Choroid plexus epithelial cell (primary cell): ENCODE results near the gene CCL14.
"Not testable (repeated sequence)": the region's sequence is repeated elsewhere in the genome, so short reads cannot be mapped to it uniquely, and the experiment has no call there.

Source experiments
- DNase-seq: peaks from one replicate; pipeline ENCODE4 v3.0.0-alpha.2; 2010; ENCODE audit warnings: low read depth
- H3K4me3 ChIP-seq: 2 replicates; pipeline ENCODE4 v1.5.1; 2011; ENCODE audit warnings: low read depth, mild to moderate bottlenecking, control low read depth, low read length, moderate library complexity
- TF ChIP-seq, protein P1 (sequence below): conservative IDR thresholded peaks from 2 replicates; pipeline ENCODE4 v1.5.1; 2011; ENCODE audit warnings: low read depth, mild to moderate bottlenecking, control low read depth, inconsistent platforms, low read length, moderate library complexity

CCL14 gene

DNA sequence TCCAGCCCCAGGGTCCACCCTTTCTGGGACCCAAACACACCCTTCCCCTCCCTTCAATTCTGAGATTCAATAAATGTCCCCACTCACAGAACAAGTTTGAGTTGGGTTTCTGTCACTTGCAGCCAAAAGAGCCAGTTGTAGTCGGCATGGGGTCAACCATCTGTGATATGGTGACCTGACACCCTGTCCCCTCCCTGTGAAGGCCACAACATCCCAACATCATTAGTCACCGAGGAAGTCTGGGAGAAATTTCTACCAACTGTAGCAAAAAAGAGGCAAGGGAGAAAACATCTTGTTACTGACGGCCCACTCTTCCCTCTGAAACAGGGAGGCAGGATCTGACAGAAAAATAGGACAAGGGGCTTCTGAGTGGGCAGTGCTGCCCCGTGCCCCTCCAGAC is 42.4 kb downstream of the CCL14 start:
- H3K4me3 ChIP-seq: no peak overlapping the region
- no peak for DNase-seq
- TF ChIP-seq, protein P1, sequence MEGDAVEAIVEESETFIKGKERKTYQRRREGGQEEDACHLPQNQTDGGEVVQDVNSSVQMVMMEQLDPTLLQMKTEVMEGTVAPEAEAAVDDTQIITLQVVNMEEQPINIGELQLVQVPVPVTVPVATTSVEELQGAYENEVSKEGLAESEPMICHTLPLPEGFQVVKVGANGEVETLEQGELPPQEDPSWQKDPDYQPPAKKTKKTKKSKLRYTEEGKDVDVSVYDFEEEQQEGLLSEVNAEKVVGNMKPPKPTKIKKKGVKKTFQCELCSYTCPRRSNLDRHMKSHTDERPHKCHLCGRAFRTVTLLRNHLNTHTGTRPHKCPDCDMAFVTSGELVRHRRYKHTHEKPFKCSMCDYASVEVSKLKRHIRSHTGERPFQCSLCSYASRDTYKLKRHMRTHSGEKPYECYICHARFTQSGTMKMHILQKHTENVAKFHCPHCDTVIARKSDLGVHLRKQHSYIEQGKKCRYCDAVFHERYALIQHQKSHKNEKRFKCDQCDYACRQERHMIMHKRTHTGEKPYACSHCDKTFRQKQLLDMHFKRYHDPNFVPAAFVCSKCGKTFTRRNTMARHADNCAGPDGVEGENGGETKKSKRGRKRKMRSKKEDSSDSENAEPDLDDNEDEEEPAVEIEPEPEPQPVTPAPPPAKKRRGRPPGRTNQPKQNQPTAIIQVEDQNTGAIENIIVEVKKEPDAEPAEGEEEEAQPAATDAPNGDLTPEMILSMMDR: no peak

DNA sequence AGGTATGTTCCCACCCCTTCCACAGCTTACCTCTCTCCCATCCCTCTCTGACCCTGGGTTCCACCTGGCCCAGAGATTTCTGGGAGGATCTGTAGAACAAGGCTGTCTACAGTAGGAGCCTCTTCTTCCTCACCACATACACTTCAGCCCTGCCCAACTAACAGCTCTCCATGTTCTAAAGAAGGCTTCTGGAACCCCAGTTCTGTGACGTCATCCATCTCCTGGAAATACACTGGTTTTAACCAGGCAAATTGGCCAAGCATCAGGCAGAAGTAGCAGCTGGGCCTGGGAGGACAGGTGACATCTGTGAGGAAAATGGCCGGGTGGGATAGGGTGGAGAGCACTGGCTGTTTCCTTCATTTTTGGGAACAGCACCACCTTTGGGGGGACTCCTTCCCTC is 43.0 kb downstream of the CCL14 start, which contains the start of gene LYZL6:
TSS of gene LYZL6 (minus strand) at position 177 of the 400 bp plus-strand sequence. CDS start 4,357 bp downstream, outside the sequence.
- TF ChIP-seq, protein P1: no peak
- DNase-seq: no peak
- H3K4me3 ChIP-seq: no peak within 1 kb of the TSS

DNA sequence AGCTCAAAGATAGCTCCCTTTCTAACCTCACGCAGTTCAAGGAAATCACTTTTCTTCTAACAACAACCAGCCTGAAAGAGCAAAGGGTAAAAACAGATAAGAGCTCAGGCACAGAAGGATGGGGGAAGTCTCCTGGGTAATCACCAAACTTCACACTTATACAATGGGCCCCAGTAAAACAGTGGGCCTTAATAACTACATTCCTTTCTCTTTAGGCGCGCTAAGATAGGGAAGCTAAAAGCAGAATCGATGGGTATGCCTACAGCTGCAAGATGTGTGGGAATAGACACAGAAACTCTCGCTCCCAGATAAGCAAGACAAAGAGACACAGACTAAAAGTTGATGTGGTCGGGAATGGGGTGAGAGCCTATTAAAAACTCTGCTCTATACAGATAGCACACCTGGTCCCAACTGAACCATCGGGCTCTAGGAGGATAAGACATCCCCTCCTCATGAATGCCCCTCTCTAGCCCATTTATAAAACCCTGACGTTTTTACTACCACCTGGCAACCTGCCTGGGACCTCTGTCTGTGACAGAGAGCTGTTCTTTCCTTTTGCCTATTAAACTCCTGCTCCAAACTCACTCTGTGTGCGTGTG is 43.8 kb downstream of the CCL14 start:
- TF ChIP-seq, protein P1: no peak
- DNase-seq: no peak
- H3K4me3 ChIP-seq: no peak overlapping the region

DNA sequence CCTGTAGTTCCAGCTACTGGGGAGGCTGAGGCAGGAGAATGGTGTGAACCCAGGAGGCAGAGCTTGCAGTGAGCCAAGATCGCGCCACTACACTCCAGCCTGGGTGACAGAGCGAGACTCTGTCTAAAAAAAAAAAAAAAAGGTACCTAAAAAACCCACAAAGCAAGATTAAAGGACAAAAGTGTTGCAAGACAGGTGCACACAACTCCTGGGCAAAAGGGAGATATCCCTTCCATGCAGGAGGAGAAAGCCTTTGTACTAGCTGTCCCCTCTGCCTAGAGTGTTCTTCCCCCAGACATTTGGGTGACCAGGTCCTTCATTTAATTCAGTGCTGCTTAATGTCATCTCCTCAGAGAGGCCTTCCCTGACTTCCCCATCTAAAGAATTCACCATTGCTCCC is 48.0 kb downstream of the CCL14 start:
- H3K4me3 ChIP-seq, DNase-seq: not testable (repeated sequence)

DNA sequence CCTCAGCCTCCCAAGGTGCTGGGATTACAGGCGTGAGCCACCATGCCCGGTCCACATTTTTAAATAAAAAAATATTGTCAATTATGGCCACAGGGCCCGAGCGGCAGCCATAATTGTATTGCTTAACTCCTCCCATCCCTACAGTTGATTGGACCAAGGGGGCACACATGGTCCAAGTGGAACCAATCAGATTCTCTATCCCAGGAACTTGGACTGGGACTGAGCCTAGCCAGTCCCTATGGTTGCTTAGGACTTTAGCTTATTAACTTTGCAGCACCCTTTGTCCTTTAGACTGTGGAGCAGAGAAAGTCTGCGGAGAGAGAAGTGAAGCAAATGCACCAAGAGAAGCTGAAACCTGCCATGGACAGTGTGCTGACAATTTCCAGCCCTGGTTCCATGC is 50.5 kb downstream of the CCL14 start:
- no peak overlapping the region for H3K4me3 ChIP-seq
- no peak for DNase-seq
- TF ChIP-seq, protein P1: no peak

DNA sequence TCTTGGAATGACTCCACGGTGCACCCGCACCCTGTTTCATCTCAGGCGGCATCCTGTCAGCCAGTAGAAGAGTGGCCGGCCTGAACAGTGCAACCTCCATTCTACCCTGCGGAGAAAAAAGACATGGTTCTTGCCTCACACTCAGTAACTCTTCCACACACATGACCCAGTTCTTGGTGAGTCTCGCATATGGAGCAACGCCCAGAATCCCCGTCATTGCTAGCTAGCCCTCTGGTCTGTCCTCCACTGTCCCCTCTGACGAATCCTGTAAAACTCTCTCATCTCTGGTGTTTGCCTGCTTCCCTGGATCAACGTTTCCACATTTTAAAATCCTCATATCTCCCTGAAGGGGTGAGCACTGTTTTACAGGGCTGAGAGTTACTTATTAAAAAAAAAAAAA is 51.8 kb downstream of the CCL14 start:
- TF ChIP-seq, protein P1: no peak

More for the DNA sequence above, 51.8 kb downstream of the CCL14 start:
- DNase-seq: no peak
- H3K4me3 ChIP-seq: no peak overlapping the region
